Ovary (tissue), 3 donors: ENCODE measurements around the gene MICAL2.

Experiments
- EP300 ChIP-seq: sonication (generic); formaldehyde crosslinking; IDR thresholded peaks from one replicate; pipeline ENCODE4 v1.6.1; 2017; ENCODE audit warnings: antibody characterized with exemption
- TF ChIP-seq, protein P1 (sequence below), 3 donors: fragments of 450-650 bp in 2 of 3; fragments of 200-600 bp in 1 of 3; IDR thresholded peaks; one replicate each; pipeline versions ENCODE4 v1.5.1 to v1.8.0; 2016 to 2022; ENCODE audit warnings: antibody characterized with exemption in 3 of 3, mild to moderate bottlenecking in 1 of 3
- donor health status: DM: no; HTN: no; CAD: no.

DNA sequence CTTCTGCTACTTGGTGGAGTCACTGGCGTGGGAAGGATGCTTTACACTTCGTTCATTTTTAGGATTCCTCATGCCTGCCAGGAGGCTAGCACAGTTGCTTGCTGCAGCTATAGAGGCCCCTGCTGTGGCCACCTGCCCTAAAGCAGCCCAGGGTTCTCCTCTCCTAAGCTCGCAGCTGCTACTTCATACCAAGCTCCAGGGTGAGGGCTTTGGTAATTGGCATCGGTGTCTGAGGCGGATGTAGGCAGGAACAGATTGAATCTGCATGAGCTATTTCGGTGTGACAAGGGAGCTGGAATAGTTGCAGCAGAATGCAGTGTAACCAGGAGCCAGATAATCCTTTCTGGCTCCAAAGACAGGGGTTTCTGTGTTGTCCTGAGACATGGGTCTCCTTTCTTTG lies 133.1 kb downstream of the MICAL2 start:
- TF ChIP-seq EP300: no peak
- TF ChIP-seq, protein P1, sequence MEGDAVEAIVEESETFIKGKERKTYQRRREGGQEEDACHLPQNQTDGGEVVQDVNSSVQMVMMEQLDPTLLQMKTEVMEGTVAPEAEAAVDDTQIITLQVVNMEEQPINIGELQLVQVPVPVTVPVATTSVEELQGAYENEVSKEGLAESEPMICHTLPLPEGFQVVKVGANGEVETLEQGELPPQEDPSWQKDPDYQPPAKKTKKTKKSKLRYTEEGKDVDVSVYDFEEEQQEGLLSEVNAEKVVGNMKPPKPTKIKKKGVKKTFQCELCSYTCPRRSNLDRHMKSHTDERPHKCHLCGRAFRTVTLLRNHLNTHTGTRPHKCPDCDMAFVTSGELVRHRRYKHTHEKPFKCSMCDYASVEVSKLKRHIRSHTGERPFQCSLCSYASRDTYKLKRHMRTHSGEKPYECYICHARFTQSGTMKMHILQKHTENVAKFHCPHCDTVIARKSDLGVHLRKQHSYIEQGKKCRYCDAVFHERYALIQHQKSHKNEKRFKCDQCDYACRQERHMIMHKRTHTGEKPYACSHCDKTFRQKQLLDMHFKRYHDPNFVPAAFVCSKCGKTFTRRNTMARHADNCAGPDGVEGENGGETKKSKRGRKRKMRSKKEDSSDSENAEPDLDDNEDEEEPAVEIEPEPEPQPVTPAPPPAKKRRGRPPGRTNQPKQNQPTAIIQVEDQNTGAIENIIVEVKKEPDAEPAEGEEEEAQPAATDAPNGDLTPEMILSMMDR (IDR thresholded peaks at IDR 0.05): no peak
